Heart right ventricle (tissue), 16 donors: ENCODE measurements around the gene ZNF735. TPM values are rescaled to one million over a fixed set of nuclear protein-coding genes. Genes with fewer than 3 reads are reported as not detected.
A peak's percentile ranks its signal among the peaks of the same experiment; 100 is the strongest.

Experiments
- ATAC-seq, 8 donors: fragments of 200-7000 bp; cut with Tn5 transposase; one replicate each; pipeline ENCODE4 v1.9.1; 2020; ENCODE audit warnings: mild to moderate bottlenecking in 8 of 8, moderate library complexity in 8 of 8, moderate number of reproducible peaks in 1 of 8
- DNase-seq, 2 donors: peaks; one replicate each; pipeline ENCODE4 v3.0.0-alpha.2; 2020
- H3K27ac ChIP-seq, 10 donors: fragments of 200-600 bp; sonication (generic) in 2 of 10; one replicate each; pipeline versions ENCODE4 v1.5.0 to v1.8.0; 2020 to 2022; ENCODE audit warnings: mild to moderate bottlenecking in 3 of 10
- H3K27me3 ChIP-seq, 7 donors: fragments of 200-600 bp; one replicate each; pipeline ENCODE4 v1.8.0; 2021 to 2022; ENCODE audit warnings: mild to moderate bottlenecking in 2 of 7
- H3K36me3 ChIP-seq, 9 donors: fragments of 200-600 bp; sonication (generic) in 1 of 9; one replicate each; pipeline versions ENCODE4 v1.5.0 to v1.8.0; 2020 to 2022; ENCODE audit warnings: mild to moderate bottlenecking in 2 of 9
- H3K4me1 ChIP-seq, 9 donors: fragments of 200-600 bp; sonication (generic) in 1 of 9; one replicate each; pipeline versions ENCODE4 v1.5.0 to v1.8.0; 2020 to 2022; ENCODE audit warnings: mild to moderate bottlenecking in 4 of 9
- H3K4me3 ChIP-seq, 10 donors: fragments of 200-600 bp; sonication (generic) in 2 of 10; one replicate each; pipeline versions ENCODE4 v1.5.0 to v1.8.0; 2020 to 2022; ENCODE audit warnings: mild to moderate bottlenecking in 7 of 10, moderate library complexity in 2 of 10
- H3K9me3 ChIP-seq, 11 donors: fragments of 200-600 bp in 10 of 11; sonication (generic) in 2 of 11; one replicate each; pipeline versions ENCODE4 v1.5.0 to v1.8.0; 2013 to 2022; ENCODE audit warnings: mild to moderate bottlenecking in 2 of 11, control low read depth in 1 of 11, moderate library complexity in 1 of 11
- CTCF ChIP-seq, 9 donors: fragments of 200-600 bp; sonication (generic) in 2 of 9; IDR thresholded peaks; one replicate each; pipeline versions ENCODE4 v1.5.0 to v1.8.0; 2021 to 2022; ENCODE audit warnings: antibody characterized with exemption in 9 of 9, mild to moderate bottlenecking in 5 of 9, moderate library complexity in 1 of 9
- WGBS, 2 donors: extraction: QIAGEN DNeasy Blood & Tissue Kit; methylation state at CpG; one replicate each; pipeline ENCODE4 v1.1.7; 2013; ENCODE audit warnings: inconsistent platforms in 1 of 2; 5-methylcytosine and 5-hydroxymethylcytosine counted together
- intact Hi-C, 10 donors: fragments of 100-400 bp; cut with DNase I; formaldehyde crosslinking; loops; one replicate each; pipeline versions ENCODE4 v1.11.1 to v1.14.2; 2022
- polyA plus RNA-seq, 2 donors: library from polyadenylated mRNA; stranded (reverse); fragments of 200-250 nt; gene quantifications; one replicate each; pipeline ENCODE4 v1.2.3, GENCODE V29; 2013
- total RNA-seq, 10 donors: library from RNA; stranded (reverse); fragmentation: NEBNext Ultra II Directional in 3 of 10; extraction: Animal tissue kit (Norgen Biotek cat#: 25700) in 3 of 10; gene quantifications; one replicate each; pipeline versions ENCODE4 v1.2.1 to v1.2.4, GENCODE V29; 2021 to 2023
- donor health status: Arrhythmogenic right ventricular cardiomyopathy.
- donor health status: ischemic (EF 13 %, LVEDD 7.1; RV severe dilation, severe dysfunction).
- donor health status: healthy with polysubstance abuse.
- donor health status: DM: no; HTN: yes; CAD: no.
- donor health status: DM: no; HTN: no; CAD: no.
- donor health status: ischemic (EF 25% LVEDD 6.9; RV normal size, moderate dysfunction).
- donor health status: ischemic (EF 25% LVEDD 5.7; RV mildly dilated, moderate dysfunction).
- donor health status: healthy.
- donor health status: DM: yes; HTN: yes; CAD: no.
- donor health status: Ischemic cardiomyopathy.
- donor health status: ischemic (EF 35%, LVEDD 5.7; RV mildly dilated, moderate dysfunction).
- donor health status: nonischemic (EF 11% LVEDD 7.7; RV severe dilation, severe dysfunction).
- donor health status: DM: yes; HTN: yes; CAD: no.
- donor health status: PGD.
- donor health status: ischemic (EF 29% LVEDD 5.4; RV normal size, mild dysfunction).
- donor health status: nonischemic (EF 23%, LVEDD 6.1; RV moderate dilation, normal function).

Gene ZNF735
- total and polyA plus RNA-seq, 12 donors: not detected

GRCh38 chr7:64181586-64181985 lies 25.4 kb upstream of the ZNF735 start:
- peaks cover 0 to 23% (median 0%) of the 10 kb centered on the region in 11 donors for H3K9me3 ChIP-seq
- TF ChIP-seq CTCF (IDR thresholded peaks at IDR 0.05): no peak
- 29 to 30% methylated on average over 45 to 46 of the region's 46 CpGs for WGBS, 2 donors
- no peaks in the 10 kb centered on the region for H3K36me3 ChIP-seq
- DNase-seq (no peak), ATAC-seq (no peak)
- peaks cover 0 to 6% (median 0%) of the 10 kb centered on the region in 9 donors for H3K4me1 ChIP-seq
- H3K4me3 ChIP-seq: no peak overlapping the region
- H3K27ac ChIP-seq: no peak overlapping the region
- H3K27me3 ChIP-seq: peaks cover 20 to 58% (median 24%) of the 10 kb centered on the region in 7 donors
- intact Hi-C loops: loop anchor here in 7 of 10 donors (5.0 to 10.0 kb wide), 4 partner anchors 53 to 441 kb away; no protein-coding TSS in a partner anchor

DNA sequence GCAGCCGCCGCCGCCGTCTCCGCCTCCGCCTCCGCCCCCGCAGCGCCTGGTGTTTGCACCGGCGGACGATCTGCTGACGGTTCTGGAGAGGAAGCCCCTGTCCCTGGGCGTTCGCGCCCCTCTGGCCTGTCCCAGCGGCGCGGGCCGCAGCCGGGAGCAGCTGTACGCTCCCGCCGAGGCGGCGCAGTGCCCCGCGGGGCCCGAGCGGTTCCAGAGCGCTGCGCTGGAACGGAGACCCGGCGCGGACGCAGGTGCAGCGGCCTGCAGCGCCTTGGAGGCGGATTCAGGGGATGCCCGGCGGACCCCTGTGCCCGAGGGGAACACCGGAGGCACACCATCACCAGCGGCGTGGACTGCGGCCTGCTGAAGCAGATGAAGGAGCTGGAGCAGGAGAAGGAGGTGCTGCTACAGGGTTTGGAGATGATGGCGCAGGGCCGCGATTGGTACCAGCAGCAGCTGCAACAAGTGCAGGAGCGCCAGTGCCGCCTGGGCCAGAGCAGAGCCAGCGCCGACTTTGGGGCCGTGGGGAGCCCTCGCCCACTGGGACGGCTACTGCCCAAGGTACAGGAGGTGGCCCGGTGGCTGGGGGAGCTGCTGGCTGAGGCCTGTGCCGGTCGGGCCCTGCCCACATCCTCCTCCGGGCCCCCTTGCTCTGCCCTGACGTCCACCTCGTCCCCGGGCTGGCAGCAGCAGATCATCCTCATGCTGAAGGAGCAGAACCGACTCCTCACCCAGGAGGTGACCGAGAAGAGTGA lies 24.8 kb upstream of the ZNF735 start:
- Histone ChIP-seq H3K36me3 (no peaks in the 10 kb centered on the region), H3K4me3 (no peak overlapping the region), H3K27ac (no peak overlapping the region), H3K9me3 (peaks cover 0 to 29% (median 1%) of the 10 kb centered on the region in 11 donors), H3K27me3 (peaks cover 20 to 52% (median 24%) of the 10 kb centered on the region in 7 donors), H3K4me1 (peaks cover 0 to 6% (median 0%) of the 10 kb centered on the region in 9 donors)
- intact Hi-C loops: loop anchor here in 8 of 10 donors (2.0 to 10.0 kb wide), 6 partner anchors 53 to 440 kb away; no protein-coding TSS in a partner anchor
- TF ChIP-seq CTCF (IDR thresholded peaks at IDR 0.05): no peak
- 29 to 32% methylated on average over 59 to 66 of the region's 66 CpGs for WGBS, 2 donors
- DNase-seq: no peak
- ATAC-seq: no peak

DNA sequence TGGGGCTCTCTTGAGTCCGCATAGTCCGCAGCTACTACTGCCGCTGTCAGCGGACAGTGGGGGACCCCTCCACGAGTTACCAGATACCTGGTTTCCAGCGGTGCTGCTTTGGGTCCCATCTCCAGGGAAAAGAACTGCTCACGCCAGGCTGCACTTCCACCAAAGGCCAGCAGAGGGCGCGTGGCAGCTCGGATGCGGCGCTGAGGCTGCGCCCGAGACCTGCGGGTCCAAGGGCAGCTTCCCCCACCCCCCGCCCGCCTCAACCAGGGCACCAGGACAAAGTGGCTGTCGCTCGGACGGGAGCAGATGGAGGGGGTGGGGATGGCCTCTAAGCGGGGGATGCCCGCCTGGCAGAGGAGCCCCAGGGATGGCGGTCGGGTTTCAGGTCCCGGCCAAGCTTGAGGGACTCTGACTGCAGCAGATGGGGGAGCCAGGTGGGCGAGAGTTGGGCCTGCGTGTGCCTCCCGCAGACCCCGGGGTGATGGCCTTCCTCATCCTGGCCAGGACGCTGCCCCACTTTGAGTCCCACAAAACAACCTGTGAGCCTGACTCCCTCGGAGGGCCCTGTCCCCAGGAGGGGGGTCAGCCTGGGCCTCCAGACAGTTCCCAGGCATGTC lies 23.8 kb upstream of the ZNF735 start:
- H3K27ac ChIP-seq: no peak overlapping the region
- ATAC-seq (peak in 3 of 8 donors; percentile 37 to 50 (median 38)), DNase-seq (peak; percentile 22 to 38)
- no peaks in the 10 kb centered on the region for H3K36me3 ChIP-seq
- intact Hi-C loops: loop anchor here in 9 of 10 donors (1.0 to 10.0 kb wide), 7 partner anchors 52 to 439 kb away; no protein-coding TSS in a partner anchor
- H3K27me3 ChIP-seq: peaks cover 20 to 42% (median 24%) of the 10 kb centered on the region in 7 donors
- H3K4me3 ChIP-seq: no peak overlapping the region
- peaks cover 0 to 6% (median 0%) of the 10 kb centered on the region in 9 donors for H3K4me1 ChIP-seq
- peaks cover 0 to 32% (median 8%) of the 10 kb centered on the region in 11 donors for H3K9me3 ChIP-seq
- 21 to 24% methylated on average over 31 of the region's 31 CpGs for WGBS, 2 donors
- peak; percentile 69 to 89 (median 79) for TF ChIP-seq CTCF (IDR thresholded peaks at IDR 0.05)

DNA sequence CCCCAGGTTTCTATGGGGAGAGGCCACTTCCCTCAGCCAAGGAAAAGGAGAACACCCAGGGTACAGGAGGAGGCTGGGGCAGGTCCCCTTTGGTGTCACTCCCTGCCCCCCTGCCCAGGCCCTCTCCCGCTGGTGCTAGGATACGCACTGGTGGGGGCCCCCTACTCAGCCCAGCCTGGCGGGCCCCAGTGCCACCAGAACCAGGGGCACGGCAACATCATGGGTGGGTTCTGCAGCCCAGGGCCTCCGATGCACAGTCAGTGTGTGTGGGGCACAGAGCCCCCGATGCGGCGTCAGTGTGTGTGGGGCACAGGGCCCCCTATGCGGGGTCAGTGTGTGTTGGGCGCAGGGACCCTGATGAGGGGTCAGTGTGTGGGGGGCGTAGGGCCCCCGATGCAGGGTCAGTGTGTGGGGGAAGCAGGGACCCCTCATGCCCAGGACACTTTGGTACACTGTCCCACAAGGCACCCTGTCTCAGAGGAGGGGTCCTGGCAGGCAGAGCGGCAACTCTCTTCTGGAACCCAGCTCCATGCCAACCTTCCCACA lies 23.1 kb upstream of the ZNF735 start:
- no peak overlapping the region for H3K27ac ChIP-seq
- H3K36me3 ChIP-seq: no peaks in the 10 kb centered on the region
- intact Hi-C loops: loop anchor here in 9 of 10 donors (1.0 to 10.0 kb wide), 7 partner anchors 51 to 438 kb away; no protein-coding TSS in a partner anchor
- H3K4me3 ChIP-seq: no peak overlapping the region
- peaks cover 0 to 6% (median 0%) of the 10 kb centered on the region in 9 donors for H3K4me1 ChIP-seq
- peaks cover 20 to 41% (median 24%) of the 10 kb centered on the region in 7 donors for H3K27me3 ChIP-seq
- DNase-seq: no peak
- WGBS, 2 donors: 93 to 95% methylated on average over 13 of the region's 13 CpGs
- H3K9me3 ChIP-seq: peaks cover 0 to 39% (median 8%) of the 10 kb centered on the region in 11 donors
- ATAC-seq: peak in 2 of 8 donors; percentile 26 to 29
- TF ChIP-seq CTCF (IDR thresholded peaks at IDR 0.05): no peak
